IMR-90 (cell line): ENCODE data around the gene ECM2. TPM values are rescaled to one million over a fixed set of nuclear protein-coding genes. Genes with fewer than 3 reads are reported as not detected.
A peak's percentile ranks its signal among the peaks of the same experiment; 100 is the strongest.

Experiments
- ATAC-seq: fragments of 200-7000 bp; cut with Tn5 transposase; 2 replicates; pipeline ENCODE4 v1.9.1; 2020; ENCODE audit warnings: low read depth, mild to moderate bottlenecking, moderate library complexity
- BruUV-seq: library from RNA; stranded (reverse); fragments of 400-500 nt; replicated peaks from 2 replicates; lab custom pipeline; 2021; lab: Mats Ljungman, UMichigan
- CTCF ChIA-PET: fragments of 300-600 bp; formaldehyde crosslinking; extraction: SDS; loops from one replicate; lab custom pipeline; 2021; ENCODE audit warnings: antibody characterized with exemption; lab: Yijun Ruan, JAX
- POLR2A ChIA-PET: fragments of 300-600 bp; sonication (Branson Sonifier 250); formaldehyde crosslinking; loops from one replicate; lab custom pipeline; 2022; ENCODE audit warnings: antibody characterized with exemption; ENCODE audit not compliant: unreplicated experiment; lab: Charles Lee
- DNase-seq: peaks from one replicate; pipeline ENCODE4 v3.0.0; 2013
- H2AFZ ChIP-seq: replicated peaks from 2 replicates; pipeline ENCODE3; 2013; ENCODE audit warnings: low read length, mild to moderate bottlenecking; ENCODE audit not compliant: poor library complexity
- H2AK5ac ChIP-seq: 2 replicates; pipeline ENCODE4 v1.6.1; 2013; ENCODE audit warnings: low read depth, low read length, inconsistent platforms
- H2AK9ac ChIP-seq: replicated peaks from 2 replicates; pipeline ENCODE3; 2013; ENCODE audit warnings: mild to moderate bottlenecking, low read depth, low read length, moderate library complexity; ENCODE audit not compliant: poor library complexity
- H2BK120ac ChIP-seq: 2 replicates; pipeline ENCODE4 v1.6.1; 2013; ENCODE audit warnings: low read depth, low read length, inconsistent platforms
- H2BK15ac ChIP-seq: 3 replicates; pipeline ENCODE4 v1.6.1; 2013; ENCODE audit warnings: low read depth, low read length, inconsistent platforms
- H2BK20ac ChIP-seq: 2 replicates; pipeline ENCODE4 v1.6.1; 2013; ENCODE audit warnings: low read depth, mild to moderate bottlenecking, inconsistent platforms, low read length, moderate library complexity
- H2BK5ac ChIP-seq: 2 replicates; pipeline ENCODE4 v1.6.1; 2013; ENCODE audit warnings: mild to moderate bottlenecking, low read depth, low read length, inconsistent platforms; ENCODE audit not compliant: poor library complexity, severe bottlenecking
- H3K14ac ChIP-seq: replicated peaks from 2 replicates; pipeline ENCODE4 v1.6.1; 2013; ENCODE audit warnings: low read depth, low read length, inconsistent platforms
- H3K18ac ChIP-seq: 2 replicates; pipeline ENCODE4 v1.6.1; 2013; ENCODE audit warnings: low read depth, low read length, control low read depth
- H3K23ac ChIP-seq: 2 replicates; pipeline ENCODE4 v1.6.1; 2013; ENCODE audit warnings: low read depth, low read length, inconsistent platforms
- H3K27ac ChIP-seq: 2 replicates; pipeline ENCODE4 v1.5.1; 2013; ENCODE audit warnings: mild to moderate bottlenecking, control low read depth, low read length; ENCODE audit not compliant: insufficient read depth
- H3K27me3 ChIP-seq: 2 replicates; pipeline ENCODE4 v1.6.1; 2013; ENCODE audit warnings: low read length; ENCODE audit not compliant: control insufficient read depth, insufficient read depth
- H3K36me3 ChIP-seq: 2 replicates; pipeline ENCODE4 v1.6.1; 2013; ENCODE audit warnings: low read length, mixed read lengths; ENCODE audit not compliant: control insufficient read depth, insufficient read depth
- H3K4ac ChIP-seq: 2 replicates; pipeline ENCODE4 v1.6.1; 2013; ENCODE audit warnings: low read depth, low read length, inconsistent platforms
- H3K4me1 ChIP-seq: 2 replicates; pipeline ENCODE4 v1.6.1; 2013; ENCODE audit warnings: low read length, mixed read lengths; ENCODE audit not compliant: control insufficient read depth, insufficient read depth
- H3K4me2 ChIP-seq: 2 replicates; pipeline ENCODE4 v1.6.1; 2013; ENCODE audit warnings: low read depth, mild to moderate bottlenecking, control low read depth, low read length, moderate library complexity
- H3K4me3 ChIP-seq: 2 replicates; pipeline ENCODE4 v1.5.1; 2013; ENCODE audit warnings: low read depth, mild to moderate bottlenecking, control low read depth, low read length, moderate library complexity; ENCODE audit not compliant: insufficient read depth
- H3K56ac ChIP-seq: 2 replicates; pipeline ENCODE4 v1.6.1; 2013; ENCODE audit warnings: low read length, inconsistent platforms; ENCODE audit not compliant: insufficient read depth; ENCODE audit errors: extremely low read depth
- H3K79me1 ChIP-seq, 2 experiments: 2 replicates each; pipeline ENCODE4 v1.6.1; 2013; ENCODE audit warnings: low read length in 2 of 2, inconsistent platforms in 1 of 2, low read depth in 1 of 2
- H3K9ac ChIP-seq: 2 replicates; pipeline ENCODE4 v1.6.1; 2013; ENCODE audit warnings: low read depth, low read length, control low read depth
- H3K9me1 ChIP-seq: 2 replicates; pipeline ENCODE4 v1.6.1; 2013; ENCODE audit warnings: low read length, inconsistent platforms; ENCODE audit not compliant: insufficient read depth
- H3K9me3 ChIP-seq: 2 replicates; pipeline ENCODE4 v1.6.1; 2013; ENCODE audit warnings: low read length; ENCODE audit not compliant: control insufficient read depth, insufficient read depth
- H4K20me1 ChIP-seq: 2 replicates; pipeline ENCODE4 v1.6.1; 2013; ENCODE audit warnings: low read length, inconsistent platforms; ENCODE audit not compliant: insufficient read depth
- H4K5ac ChIP-seq: 2 replicates; pipeline ENCODE4 v1.6.1; 2013; ENCODE audit warnings: mild to moderate bottlenecking, low read depth, low read length, control low read depth
- H4K8ac ChIP-seq, 2 experiments: 2 replicates each; pipeline ENCODE4 v1.6.1; 2013; ENCODE audit warnings: low read depth in 2 of 2, low read length in 2 of 2, control low read depth in 1 of 2, inconsistent platforms in 1 of 2
- H4K91ac ChIP-seq: 2 replicates; pipeline ENCODE4 v1.6.1; 2013; ENCODE audit warnings: low read depth, low read length, inconsistent platforms; ENCODE audit not compliant: insufficient read depth
- BHLHE40 ChIP-seq: fragments of 150-350 bp; IDR thresholded peaks from 2 replicates; pipeline ENCODE4 v1.6.1; 2016; ENCODE audit warnings: mild to moderate bottlenecking, low read depth, low read length
- CEBPB ChIP-seq: IDR thresholded peaks from 2 replicates; pipeline ENCODE4 v1.6.1; 2012; ENCODE audit warnings: low read depth, low read length, improper control_type of control experiment
- CHD1 ChIP-seq: IDR thresholded peaks from 2 replicates; pipeline ENCODE4 v1.6.1; 2012; ENCODE audit warnings: low read depth, low read length, improper control_type of control experiment
- FOS ChIP-seq: fragments of 150-350 bp; IDR thresholded peaks from 2 replicates; pipeline ENCODE4 v1.6.1; 2016; ENCODE audit warnings: low read depth, low read length
- MAFK ChIP-seq: IDR thresholded peaks from 2 replicates; pipeline ENCODE4 v1.6.1; 2012; ENCODE audit warnings: low read depth, low read length, improper control_type of control experiment
- MAZ ChIP-seq: IDR thresholded peaks from 2 replicates; pipeline ENCODE4 v1.6.1; 2012; ENCODE audit warnings: low read depth, mild to moderate bottlenecking, low read length, improper control_type of control experiment, moderate library complexity, borderline replicate concordance
- MXI1 ChIP-seq: IDR thresholded peaks from 2 replicates; pipeline ENCODE4 v1.6.1; 2012; ENCODE audit warnings: low read depth, mild to moderate bottlenecking, low read length, moderate library complexity, borderline replicate concordance
- NFE2L2 ChIP-seq: fragments of 150-350 bp; IDR thresholded peaks from 2 replicates; pipeline ENCODE4 v1.6.1; 2016; ENCODE audit warnings: low read depth, mild to moderate bottlenecking, low read length
- RAD21 ChIP-seq: IDR thresholded peaks from 2 replicates; pipeline ENCODE4 v1.6.1; 2012; ENCODE audit warnings: low read length, improper control_type of control experiment
- RCOR1 ChIP-seq: IDR thresholded peaks from 2 replicates; pipeline ENCODE4 v1.6.1; 2012; ENCODE audit warnings: mild to moderate bottlenecking, low read length, improper control_type of control experiment; ENCODE audit not compliant: insufficient replicate concordance
- WGBS, 2 experiments: methylation state at CpG; one replicate each; pipeline versions ENCODE4 v1.1.5 to v1.1.7; 2013; ENCODE audit warnings: missing lambda C conversion rate in 2 of 2; ENCODE audit not compliant: insufficient read length in 1 of 2; ENCODE audit errors: extremely low coverage in 2 of 2; 5-methylcytosine and 5-hydroxymethylcytosine counted together
- dilution Hi-C: fragments of 300-500 bp; cut with HindIII; formaldehyde crosslinking; loops from one replicate; pipeline ENCODE4 v1.14.3; 2018; ENCODE audit warnings: low sequenced_read_pairs; ENCODE audit not compliant: unreplicated experiment
- in situ Hi-C: fragments of 300-500 bp; cut with MboI; formaldehyde crosslinking; loops from 3 replicates; pipeline ENCODE4 v1.14.3; 2019; ENCODE audit warnings: low sequenced_read_pairs, inconsistent platforms, mixed read lengths
- intact Hi-C: fragments of 100-400 bp; cut with micrococcal nuclease; formaldehyde crosslinking; loops from 2 replicates; pipeline ENCODE4 v1.10.0; 2022
- polyA plus RNA-seq, 3 experiments: library from polyadenylated mRNA; depleted of rRNA; stranded (reverse); fragments of >200 nt; gene quantifications; 2 replicates each; pipeline ENCODE4 v1.2.3, GENCODE V29; 2012; ENCODE audit warnings: low replicate concordance in 1 of 3
- total RNA-seq: library from RNA; depleted of rRNA; stranded (reverse); fragments of >200 nt; gene quantifications from 2 replicates; pipeline ENCODE4 v1.2.3, GENCODE V29; 2012
- TF ChIP-seq, protein P1 (sequence below): conservative IDR thresholded peaks from 2 replicates; pipeline ENCODE4 v1.5.1; 2012; ENCODE audit warnings: mild to moderate bottlenecking, low read depth, low read length, improper control_type of control experiment

The ECM2 gene
- total and polyA plus RNA-seq, 2 of the 4 experiments (the other 2 are of a cell fraction): 0.26 to 0.36 TPM

GRCh38 chr9:92496396-92497176 lies 39.2 kb downstream of the ECM2 start:
- no peak overlapping the region for H3K14ac ChIP-seq
- H3K9me3 ChIP-seq: no peaks in the 10 kb centered on the region
- no peak overlapping the region for H4K5ac ChIP-seq
- H3K36me3 ChIP-seq: no peaks in the 10 kb centered on the region
- no CpG with 5 or more reads among the region's 5 CpGs for WGBS, 2 experiments
- peak overlapping the region; percentile 36; the same call in 1 of the 2 replicates for H2BK20ac ChIP-seq
- H2AK5ac ChIP-seq: no peak overlapping the region
- H3K23ac ChIP-seq: no peak overlapping the region
- H3K56ac ChIP-seq: no peak overlapping the region
- H3K18ac ChIP-seq: no peak overlapping the region
- H2BK120ac ChIP-seq: no peak overlapping the region
- no peak overlapping the region for H3K4ac ChIP-seq
- ChIA-PET POLR2A (no interaction called here), CTCF (interaction anchor here (0.6 kb wide), 1 partner anchor 168 kb away, joined by 3 read pairs; no protein-coding TSS in a partner anchor)
- 0 out of 2 replicates have a peak, but pooled peaks cover 4% of the 10 kb centered on the region for H3K9me1 ChIP-seq
- in situ Hi-C loops (no loop called here), dilution Hi-C loops (no loop called here), intact Hi-C loops (no loop called here)
- no peak overlapping the region for H3K27ac ChIP-seq
- H3K9ac ChIP-seq: no peak overlapping the region
- H3K4me2 ChIP-seq: no peak overlapping the region
- H4K20me1 ChIP-seq: no peaks in the 10 kb centered on the region
- no peak overlapping the region for H4K91ac ChIP-seq
- ATAC-seq (peak; percentile 67), DNase-seq (peak; percentile 61)
- H3K27me3 ChIP-seq: no peaks in the 10 kb centered on the region
- peaks cover 10% of the 10 kb centered on the region for H3K4me1 ChIP-seq
- no peak overlapping the region for H2AK9ac ChIP-seq
- H2BK5ac ChIP-seq: peak overlapping the region; percentile 62
- H3K79me1 ChIP-seq: no peaks in the 10 kb centered on the region
- no peak overlapping the region for H2AFZ ChIP-seq
- H3K4me3 ChIP-seq: no peak overlapping the region
- H2BK15ac ChIP-seq: no peak overlapping the region
- H4K8ac ChIP-seq: no peak overlapping the region
- no TSS peak for BruUV-seq
- TF ChIP-seq, protein P1, sequence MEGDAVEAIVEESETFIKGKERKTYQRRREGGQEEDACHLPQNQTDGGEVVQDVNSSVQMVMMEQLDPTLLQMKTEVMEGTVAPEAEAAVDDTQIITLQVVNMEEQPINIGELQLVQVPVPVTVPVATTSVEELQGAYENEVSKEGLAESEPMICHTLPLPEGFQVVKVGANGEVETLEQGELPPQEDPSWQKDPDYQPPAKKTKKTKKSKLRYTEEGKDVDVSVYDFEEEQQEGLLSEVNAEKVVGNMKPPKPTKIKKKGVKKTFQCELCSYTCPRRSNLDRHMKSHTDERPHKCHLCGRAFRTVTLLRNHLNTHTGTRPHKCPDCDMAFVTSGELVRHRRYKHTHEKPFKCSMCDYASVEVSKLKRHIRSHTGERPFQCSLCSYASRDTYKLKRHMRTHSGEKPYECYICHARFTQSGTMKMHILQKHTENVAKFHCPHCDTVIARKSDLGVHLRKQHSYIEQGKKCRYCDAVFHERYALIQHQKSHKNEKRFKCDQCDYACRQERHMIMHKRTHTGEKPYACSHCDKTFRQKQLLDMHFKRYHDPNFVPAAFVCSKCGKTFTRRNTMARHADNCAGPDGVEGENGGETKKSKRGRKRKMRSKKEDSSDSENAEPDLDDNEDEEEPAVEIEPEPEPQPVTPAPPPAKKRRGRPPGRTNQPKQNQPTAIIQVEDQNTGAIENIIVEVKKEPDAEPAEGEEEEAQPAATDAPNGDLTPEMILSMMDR: no peak
- TF ChIP-seq MAFK: no peak
- no peak for TF ChIP-seq RAD21
- TF ChIP-seq FOS: no peak
- TF ChIP-seq NFE2L2: no peak
- TF ChIP-seq CEBPB: no peak
- no peak for TF ChIP-seq BHLHE40
- TF ChIP-seq MXI1: no peak
- TF ChIP-seq RCOR1: no peak
- TF ChIP-seq CHD1: no peak
- no peak for TF ChIP-seq MAZ
